HFFc6 (cell line): Measurements from ENCODE around the gene ZNF804B. TPM values are rescaled to one million over a fixed set of nuclear protein-coding genes. Genes with fewer than 3 reads are reported as not detected.

Source experiments
- DNase-seq: peaks from one replicate; pipeline ENCODE4 v3.0.0-alpha.2; 2018
- H3K27ac Mint-ChIP-seq: 2 replicates; pipeline ENCODE4 v1.8.0; 2020; ENCODE audit warnings: mild to moderate bottlenecking, mixed read lengths
- H3K27me3 Mint-ChIP-seq: 2 replicates; pipeline ENCODE4 v1.8.0; 2021; ENCODE audit warnings: mild to moderate bottlenecking, moderate library complexity, mixed read lengths; ENCODE audit not compliant: insufficient read depth
- H3K36me3 Mint-ChIP-seq: 2 replicates; pipeline ENCODE4 v1.8.0; 2021; ENCODE audit warnings: low read depth, mixed read lengths
- H3K4me1 Mint-ChIP-seq: 2 replicates; pipeline ENCODE4 v1.8.0; 2020; ENCODE audit warnings: low read depth, mixed read lengths
- H3K4me3 Mint-ChIP-seq: 2 replicates; pipeline ENCODE4 v1.8.0; 2020; ENCODE audit warnings: mild to moderate bottlenecking, moderate library complexity, mixed read lengths
- H3K9me3 Mint-ChIP-seq: 2 replicates; pipeline ENCODE4 v1.8.0; 2020; ENCODE audit warnings: mild to moderate bottlenecking, mixed read lengths
- total RNA-seq, 6 experiments: library from RNA; stranded (reverse); fragmentation: NEBNext Ultra II Directional; extraction: Animal tissue kit (Norgen Biotek cat#: 25700); gene quantifications; 2 replicates in 1 of 6; 3 replicates in 5 of 6; pipeline ENCODE4 v1.2.3, GENCODE V29; 2021
- TF ChIP-seq, protein P1 (sequence below): fragments of 200-600 bp; sonication (generic); IDR thresholded peaks from 2 replicates; pipeline ENCODE4 v1.5.0; 2021; ENCODE audit warnings: antibody characterized with exemption, mild to moderate bottlenecking

Gene ZNF804B
- total RNA-seq, 6 experiments from 2014 or later, result not detected

DNA sequence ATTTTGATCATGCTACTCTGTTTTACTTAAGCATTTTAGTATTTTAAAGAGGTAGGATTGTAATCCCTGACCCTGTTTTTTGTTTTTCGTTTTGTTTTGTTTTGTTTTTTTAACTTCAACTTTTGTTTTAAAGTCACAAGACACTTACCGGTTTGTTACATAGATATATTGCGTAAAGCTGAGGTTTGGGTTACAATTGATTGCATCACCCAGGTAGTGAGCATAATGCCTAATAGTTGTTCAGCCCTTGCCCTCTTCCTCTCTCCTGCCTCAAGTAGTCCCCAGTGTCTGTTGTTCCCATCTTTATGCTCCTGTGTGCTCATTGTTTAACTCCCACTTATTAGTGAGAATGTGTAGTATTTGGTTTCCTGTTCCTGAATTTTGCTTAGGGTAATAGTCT lies 129.2 kb downstream of the ZNF804B start:
- H3K27ac Mint-ChIP-seq, result no peak overlapping the region
- no peaks in the 10 kb centered on the region for H3K36me3 Mint-ChIP-seq
- peaks cover 25% of the 10 kb centered on the region for H3K9me3 Mint-ChIP-seq
- no peak for DNase-seq
- no peaks in the 10 kb centered on the region for H3K4me1 Mint-ChIP-seq
- H3K4me3 Mint-ChIP-seq, result no peak overlapping the region
- H3K27me3 Mint-ChIP-seq, result no peaks in the 10 kb centered on the region
- TF ChIP-seq, protein P1, sequence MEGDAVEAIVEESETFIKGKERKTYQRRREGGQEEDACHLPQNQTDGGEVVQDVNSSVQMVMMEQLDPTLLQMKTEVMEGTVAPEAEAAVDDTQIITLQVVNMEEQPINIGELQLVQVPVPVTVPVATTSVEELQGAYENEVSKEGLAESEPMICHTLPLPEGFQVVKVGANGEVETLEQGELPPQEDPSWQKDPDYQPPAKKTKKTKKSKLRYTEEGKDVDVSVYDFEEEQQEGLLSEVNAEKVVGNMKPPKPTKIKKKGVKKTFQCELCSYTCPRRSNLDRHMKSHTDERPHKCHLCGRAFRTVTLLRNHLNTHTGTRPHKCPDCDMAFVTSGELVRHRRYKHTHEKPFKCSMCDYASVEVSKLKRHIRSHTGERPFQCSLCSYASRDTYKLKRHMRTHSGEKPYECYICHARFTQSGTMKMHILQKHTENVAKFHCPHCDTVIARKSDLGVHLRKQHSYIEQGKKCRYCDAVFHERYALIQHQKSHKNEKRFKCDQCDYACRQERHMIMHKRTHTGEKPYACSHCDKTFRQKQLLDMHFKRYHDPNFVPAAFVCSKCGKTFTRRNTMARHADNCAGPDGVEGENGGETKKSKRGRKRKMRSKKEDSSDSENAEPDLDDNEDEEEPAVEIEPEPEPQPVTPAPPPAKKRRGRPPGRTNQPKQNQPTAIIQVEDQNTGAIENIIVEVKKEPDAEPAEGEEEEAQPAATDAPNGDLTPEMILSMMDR, result no peak

DNA sequence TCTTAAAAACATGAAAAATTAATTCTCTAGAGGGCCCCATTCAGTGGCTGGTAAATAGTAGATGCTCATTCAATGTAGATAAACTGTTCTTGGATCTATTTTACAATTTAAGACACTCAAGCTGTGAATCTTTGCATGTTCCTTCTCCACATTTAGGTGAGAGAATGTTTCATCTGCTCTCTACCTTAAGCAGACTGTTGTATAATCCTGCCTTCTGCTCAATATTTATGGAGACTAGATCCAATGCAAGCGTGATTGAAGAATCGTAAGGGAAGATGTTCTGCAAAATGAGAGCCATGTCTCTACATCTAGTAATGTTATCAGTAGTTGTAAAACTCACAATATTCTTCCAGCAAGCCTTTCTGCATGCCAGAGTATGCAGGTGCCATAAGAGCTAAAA lies 151.0 kb downstream of the ZNF804B start:
- TF ChIP-seq, protein P1, result no peak
- Mint-ChIP-seq H3K27me3 (no peaks in the 10 kb centered on the region), H3K9me3 (peaks cover 27% of the 10 kb centered on the region), H3K4me1 (no peaks in the 10 kb centered on the region), H3K36me3 (no peaks in the 10 kb centered on the region), H3K4me3 (no peak overlapping the region), H3K27ac (no peak overlapping the region)
- no peak for DNase-seq

DNA sequence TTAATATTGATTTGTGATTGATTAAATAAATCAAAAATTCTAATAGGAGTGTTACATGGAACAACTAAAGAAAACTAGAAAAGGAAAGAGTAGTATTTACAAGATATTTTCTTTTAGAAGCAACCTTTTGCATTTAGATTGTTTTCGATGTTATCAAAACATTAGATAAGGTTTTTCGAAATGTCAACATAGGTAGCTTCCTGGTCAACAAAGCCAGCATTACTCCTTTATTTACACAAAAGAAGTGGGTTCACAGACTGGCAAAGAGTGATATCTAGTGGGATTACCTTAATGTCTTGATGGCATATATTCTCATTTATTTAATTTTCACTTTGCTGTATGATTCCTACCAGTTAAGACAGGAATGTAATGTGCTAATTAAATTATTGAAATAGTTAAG lies 153.4 kb downstream of the ZNF804B start:
- Mint-ChIP-seq H3K27me3 (no peaks in the 10 kb centered on the region), H3K27ac (no peak overlapping the region), H3K4me1 (no peaks in the 10 kb centered on the region), H3K36me3 (no peaks in the 10 kb centered on the region), H3K9me3 (peaks cover 14% of the 10 kb centered on the region; the same call in 1 of the 2 replicates), H3K4me3 (no peak overlapping the region)
- no peak for DNase-seq
- TF ChIP-seq, protein P1, result no peak

DNA sequence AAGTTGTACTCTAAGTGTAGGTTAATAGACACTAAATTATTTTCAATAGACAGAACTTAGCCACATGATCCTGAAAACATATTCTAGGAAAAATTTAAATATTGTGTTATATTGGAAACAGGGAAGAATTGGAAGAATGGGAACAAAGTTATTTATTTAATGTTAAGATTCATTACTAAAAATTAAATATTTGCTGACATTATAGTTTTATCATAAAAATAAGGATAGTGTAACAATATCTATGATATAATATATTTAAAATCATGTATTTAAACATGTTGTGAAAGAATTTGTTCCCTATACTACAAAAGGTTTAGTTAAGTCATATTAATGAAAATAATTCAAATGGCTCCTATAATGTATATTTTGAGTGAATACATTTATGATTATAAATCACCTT lies 156.1 kb downstream of the ZNF804B start:
- H3K4me1 Mint-ChIP-seq, result no peaks in the 10 kb centered on the region
- DNase-seq, result no peak
- no peak overlapping the region for H3K4me3 Mint-ChIP-seq
- peaks cover 14% of the 10 kb centered on the region; the same call in 1 of the 2 replicates for H3K9me3 Mint-ChIP-seq
- H3K27me3 Mint-ChIP-seq, result no peaks in the 10 kb centered on the region
- no peak overlapping the region for H3K27ac Mint-ChIP-seq
- no peaks in the 10 kb centered on the region for H3K36me3 Mint-ChIP-seq
- TF ChIP-seq, protein P1, result no peak

DNA sequence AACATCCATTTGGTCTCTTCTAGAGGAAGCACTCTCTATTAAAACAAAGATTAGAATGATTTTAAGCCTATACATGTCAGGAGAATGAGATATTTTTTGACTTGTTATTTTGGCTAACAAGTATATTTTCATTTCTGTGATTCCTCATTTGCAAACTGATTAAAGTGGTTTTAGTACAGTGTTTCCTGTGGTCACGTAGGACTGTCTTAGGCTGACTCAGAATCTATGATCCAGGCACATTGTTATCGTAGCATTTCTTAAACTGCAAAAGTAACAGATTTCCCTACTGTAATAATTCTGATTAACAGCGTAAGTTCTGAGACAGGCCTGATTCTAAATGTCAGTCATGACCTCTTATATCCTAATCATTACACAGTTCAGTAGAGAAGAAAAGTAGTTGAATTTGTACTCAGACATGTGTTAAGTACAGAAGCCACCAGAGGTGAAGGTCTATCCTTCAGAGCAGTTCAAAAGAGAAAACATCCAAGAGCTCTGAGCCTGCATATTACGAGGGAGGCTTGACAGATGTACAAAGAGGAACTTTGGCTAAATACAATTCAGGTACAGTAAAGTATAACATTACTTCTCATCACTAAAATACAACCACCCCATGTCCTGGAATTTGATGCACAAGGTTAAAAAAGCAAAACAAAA lies 160.1 kb downstream of the ZNF804B start:
- Mint-ChIP-seq H3K4me1 (no peaks in the 10 kb centered on the region), H3K27ac (no peak overlapping the region), H3K4me3 (no peak overlapping the region), H3K36me3 (no peaks in the 10 kb centered on the region), H3K27me3 (no peaks in the 10 kb centered on the region), H3K9me3 (peaks cover 13% of the 10 kb centered on the region)
- DNase-seq, result no peak
- TF ChIP-seq, protein P1, result no peak

DNA sequence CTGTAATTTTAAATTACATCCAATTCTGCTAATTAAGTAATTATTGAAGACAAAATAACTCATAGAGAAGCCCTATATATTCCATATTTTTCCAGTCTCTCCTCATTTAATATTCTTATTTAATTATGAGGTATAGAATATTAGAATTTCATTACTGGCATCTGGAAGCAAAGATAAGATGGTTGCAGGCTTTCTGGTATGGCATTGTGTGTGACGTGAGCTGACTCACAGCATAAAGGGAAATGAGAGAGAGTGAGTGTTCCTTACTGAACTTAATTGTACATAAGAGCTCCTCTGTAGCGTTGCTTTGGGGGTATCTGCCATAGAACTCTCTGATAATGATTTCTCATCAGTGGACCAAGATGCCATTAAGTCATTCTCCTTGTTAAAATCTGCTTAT lies 163.4 kb downstream of the ZNF804B start:
- H3K4me3 Mint-ChIP-seq, result no peak overlapping the region
- no peak for DNase-seq
- H3K9me3 Mint-ChIP-seq, result peaks cover 31% of the 10 kb centered on the region
- no peaks in the 10 kb centered on the region for H3K27me3 Mint-ChIP-seq
- TF ChIP-seq, protein P1, result no peak
- no peaks in the 10 kb centered on the region for H3K4me1 Mint-ChIP-seq
- no peak overlapping the region for H3K27ac Mint-ChIP-seq
- no peaks in the 10 kb centered on the region; the same call in 1 of the 2 replicates for H3K36me3 Mint-ChIP-seq
